ENCODE measurements around the gene HES2. TPM values are rescaled to one million over a fixed set of nuclear protein-coding genes. Genes with fewer than 3 reads are reported as not detected.

HES2 gene
- not detected for polyA plus RNA-seq

GRCh38 chr1:6419804-6420453 is at the start of gene HES2:
HES2 (minus strand) TSS chr1:6419919; CDS start chr1:6419820, 99 bp downstream.
- Mint-ChIP-seq H3K9me3 (no peaks in the 10 kb centered on the region), H3K27ac (no peak within 1 kb of the TSS), H3K4me3 (peak within 1 kb of the TSS in 3 of 4 donors; percentile 17 to 84 (median 50)), H3K27me3 (peaks cover 61% of the 10 kb centered on the region), H3K4me1 (peaks cover 1 to 8% (median 4%) of the 10 kb centered on the region in 3 donors), H3K36me3 (no peaks in the 10 kb centered on the region)

GRCh38 chr1:6468729-6469461 is 49.2 kb upstream of the HES2 start:
- Mint-ChIP-seq H3K27me3 (peaks cover 6% of the 10 kb centered on the region), H3K4me3 (no peak overlapping the region), H3K4me1 (no peaks in the 10 kb centered on the region), H3K27ac (no peak overlapping the region), H3K36me3 (no peaks in the 10 kb centered on the region), H3K9me3 (no peaks in the 10 kb centered on the region)

- H3K4me1 Mint-ChIP-seq, result peaks cover 0 to 1% (median 0%) of the 10 kb centered on the region in 3 donors
- peaks cover 7% of the 10 kb centered on the region for H3K27me3 Mint-ChIP-seq
- no peaks in the 10 kb centered on the region for H3K9me3 Mint-ChIP-seq
- H3K36me3 Mint-ChIP-seq, result no peaks in the 10 kb centered on the region
- H3K27ac Mint-ChIP-seq, result no peak overlapping the region
- peak overlapping the region in 1 of 4 donors; percentile 75 for H3K4me3 Mint-ChIP-seq
Observed at GRCh38 chr1:6467744-6468688, 48.3 kb upstream of the HES2 start.

DNA sequence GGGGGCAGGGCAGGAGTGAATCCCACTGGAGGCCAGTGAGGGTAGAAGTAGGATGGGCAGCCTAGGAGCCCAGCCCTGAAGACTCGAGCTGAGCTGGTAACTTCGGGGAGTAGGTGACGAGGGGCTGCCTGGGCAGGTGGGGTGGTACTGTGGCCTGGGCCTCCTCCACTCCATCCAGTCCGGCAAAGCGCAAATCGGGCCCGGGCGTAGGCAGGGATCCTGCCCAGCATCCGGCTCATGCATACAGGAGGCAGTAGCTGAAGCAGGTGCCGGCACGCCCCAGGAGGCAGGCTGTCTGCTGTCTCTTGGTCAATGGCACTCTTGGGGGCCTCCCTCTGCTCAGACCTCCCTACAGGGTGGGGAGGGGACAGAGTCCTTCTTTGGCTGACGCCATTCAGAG is 47.5 kb upstream of the HES2 start:
- Mint-ChIP-seq H3K27me3 (peaks cover 10% of the 10 kb centered on the region), H3K27ac (no peak overlapping the region), H3K9me3 (no peaks in the 10 kb centered on the region), H3K36me3 (peaks cover 3% of the 10 kb centered on the region), H3K4me3 (no peak overlapping the region), H3K4me1 (peaks cover 1 to 3% (median 2%) of the 10 kb centered on the region in 3 donors)

GRCh38 chr1:6466751-6467150 is 47.0 kb upstream of the HES2 start:
- Mint-ChIP-seq H3K4me3 (peak overlapping the region in 1 of 4 donors; percentile 54), H3K27ac (no peak overlapping the region)

DNA sequence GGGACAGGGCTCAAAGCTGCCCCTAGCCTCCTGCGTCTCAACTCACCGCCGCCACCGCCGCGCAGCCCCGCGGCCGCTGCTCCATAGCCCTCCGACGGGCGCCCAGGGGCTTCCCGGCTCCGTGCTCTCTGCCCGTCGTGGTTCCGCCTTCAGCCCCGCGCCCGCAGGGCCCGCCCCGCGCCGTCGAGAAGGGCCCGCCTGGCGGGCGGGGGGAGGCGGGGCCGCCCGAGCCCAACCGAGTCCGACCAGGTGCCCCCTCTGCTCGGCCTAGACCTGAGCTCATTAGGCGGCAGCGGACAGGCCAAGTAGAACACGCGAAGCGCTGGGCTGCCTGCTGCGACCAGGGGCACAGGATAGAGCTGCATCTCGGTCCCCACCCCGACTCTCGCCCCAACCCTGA is 46.3 kb upstream of the HES2 start, which contains the start of gene TNFRSF25:
TSS of gene TNFRSF25 (minus strand) at position 151 of the 400 bp plus-strand sequence. CDS start at position 85, 66 bp downstream.
- H3K4me3 Mint-ChIP-seq, result peak within 1 kb of the TSS in 3 of 4 donors; percentile 58 to 84 (median 65)
- H3K27ac Mint-ChIP-seq, result no peak within 1 kb of the TSS
- no peaks in the 10 kb centered on the region for H3K9me3 Mint-ChIP-seq
- H3K36me3 Mint-ChIP-seq, result peaks cover 3% of the 10 kb centered on the region
- H3K27me3 Mint-ChIP-seq, result peaks cover 13% of the 10 kb centered on the region
- H3K4me1 Mint-ChIP-seq, result peaks cover 2 to 4% (median 3%) of the 10 kb centered on the region in 3 donors

More at GRCh38 chr1:6466751-6467150, 47.0 kb upstream of the HES2 start:
- H3K36me3 Mint-ChIP-seq, result peaks cover 3% of the 10 kb centered on the region
- no peaks in the 10 kb centered on the region for H3K9me3 Mint-ChIP-seq
- H3K4me1 Mint-ChIP-seq, result peaks cover 2 to 4% (median 3%) of the 10 kb centered on the region in 3 donors
- H3K27me3 Mint-ChIP-seq, result peaks cover 11% of the 10 kb centered on the region

DNA sequence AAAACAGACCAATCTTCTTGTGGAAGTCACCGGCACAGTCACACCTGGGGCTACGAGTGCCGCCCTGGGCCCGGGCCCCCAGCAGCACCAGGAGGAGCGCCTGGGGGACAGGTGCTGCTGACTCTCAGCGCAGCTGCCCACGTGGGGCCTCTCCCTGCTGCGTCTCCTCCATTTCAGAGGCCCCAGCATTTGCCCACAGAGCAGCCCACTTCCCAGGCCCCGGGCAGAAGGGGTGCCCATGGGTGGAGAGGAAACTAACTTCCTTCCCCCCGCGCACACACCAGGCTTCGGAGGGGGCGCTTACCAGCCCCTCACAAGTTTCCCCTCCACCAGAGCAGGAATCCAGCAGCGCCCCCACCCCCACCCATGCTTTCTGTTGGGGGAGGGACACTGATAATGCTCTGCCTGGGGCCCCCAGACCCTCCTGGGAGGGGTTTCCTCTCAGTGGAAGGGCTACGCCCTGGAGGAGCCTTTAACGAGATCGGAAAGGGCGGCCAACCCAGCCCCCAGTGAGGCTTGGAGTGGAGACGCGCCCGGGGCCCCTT is 45.8 kb upstream of the HES2 start:
- H3K4me1 Mint-ChIP-seq, result peaks cover 3 to 6% (median 5%) of the 10 kb centered on the region in 3 donors

GRCh38 chr1:6464915-6465314 is 45.2 kb upstream of the HES2 start:
- Mint-ChIP-seq H3K4me3 (peak overlapping the region in 1 of 4 donors; percentile 65), H3K27ac (peak overlapping the region in 1 of 3 donors; percentile 67), H3K4me1 (peaks cover 8 to 13% (median 9%) of the 10 kb centered on the region in 3 donors)

More for the DNA sequence above, 45.8 kb upstream of the HES2 start:
- no peak overlapping the region for H3K27ac Mint-ChIP-seq
- peaks cover 3% of the 10 kb centered on the region for H3K36me3 Mint-ChIP-seq
- no peaks in the 10 kb centered on the region for H3K9me3 Mint-ChIP-seq
- H3K27me3 Mint-ChIP-seq, result peaks cover 18% of the 10 kb centered on the region
- peak overlapping the region in 3 of 4 donors; percentile 58 to 84 (median 65) for H3K4me3 Mint-ChIP-seq

GRCh38 chr1:6464514-6464836 is 44.8 kb upstream of the HES2 start:
- H3K36me3 Mint-ChIP-seq, result peaks cover 3% of the 10 kb centered on the region
- H3K27me3 Mint-ChIP-seq, result peaks cover 23% of the 10 kb centered on the region
- peak overlapping the region in 1 of 4 donors; percentile 55 for H3K4me3 Mint-ChIP-seq
- peaks cover 8 to 13% (median 9%) of the 10 kb centered on the region in 3 donors for H3K4me1 Mint-ChIP-seq
- H3K27ac Mint-ChIP-seq, result peak overlapping the region in 1 of 3 donors; percentile 67
- H3K9me3 Mint-ChIP-seq, result no peaks in the 10 kb centered on the region

More at GRCh38 chr1:6464915-6465314, 45.2 kb upstream of the HES2 start:
- H3K36me3 Mint-ChIP-seq, result peaks cover 3% of the 10 kb centered on the region
- no peaks in the 10 kb centered on the region for H3K9me3 Mint-ChIP-seq
- H3K27me3 Mint-ChIP-seq, result peaks cover 21% of the 10 kb centered on the region

GRCh38 chr1:6463120-6463412 is 43.3 kb upstream of the HES2 start:
- Mint-ChIP-seq H3K4me3 (no peak overlapping the region), H3K9me3 (no peaks in the 10 kb centered on the region), H3K4me1 (peaks cover 8 to 13% (median 9%) of the 10 kb centered on the region in 3 donors), H3K36me3 (peaks cover 3% of the 10 kb centered on the region), H3K27me3 (peaks cover 24% of the 10 kb centered on the region), H3K27ac (no peak overlapping the region)

DNA sequence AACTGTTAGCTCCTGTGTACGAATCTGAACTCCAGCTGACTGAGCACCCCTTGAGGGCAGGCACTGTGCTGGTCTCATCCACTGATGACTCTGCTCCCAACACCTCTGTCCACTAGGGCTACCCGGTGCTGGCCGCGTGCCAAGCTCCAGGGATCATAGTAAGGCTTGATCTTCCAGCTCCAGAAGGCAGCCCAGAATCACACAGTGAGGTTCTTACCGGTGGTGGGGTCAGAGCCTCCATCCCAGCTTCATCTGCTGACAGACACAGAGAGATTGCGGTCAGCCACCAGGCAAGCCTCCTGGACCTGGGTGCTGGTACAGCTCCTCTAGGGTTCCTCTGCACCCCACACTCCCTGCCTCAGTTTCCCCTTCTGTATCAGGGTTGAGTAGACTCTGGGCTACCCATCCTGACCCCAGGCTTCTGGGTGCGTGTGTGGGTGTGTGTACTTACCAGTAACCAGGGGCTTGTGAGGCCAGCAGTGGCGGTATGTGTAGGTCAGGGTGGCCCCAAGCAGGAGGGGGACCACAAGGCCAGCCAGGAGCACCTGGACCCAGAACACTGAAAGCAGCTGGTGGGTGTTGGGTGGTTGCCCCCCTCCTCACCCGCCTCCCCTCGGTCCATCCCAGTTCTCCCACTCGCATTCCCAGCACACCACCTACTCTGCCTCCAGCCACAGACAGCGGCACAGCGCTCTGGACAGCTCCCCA is 42.8 kb upstream of the HES2 start:
- peak overlapping the region in 1 of 3 donors; percentile 89 for H3K27ac Mint-ChIP-seq
- peaks cover 24% of the 10 kb centered on the region for H3K27me3 Mint-ChIP-seq
- H3K4me1 Mint-ChIP-seq, result peaks cover 8 to 13% (median 9%) of the 10 kb centered on the region in 3 donors
- peaks cover 3% of the 10 kb centered on the region for H3K36me3 Mint-ChIP-seq
- H3K4me3 Mint-ChIP-seq, result peak overlapping the region in 3 of 4 donors; percentile 55 to 74 (median 63)
- H3K9me3 Mint-ChIP-seq, result no peaks in the 10 kb centered on the region

DNA sequence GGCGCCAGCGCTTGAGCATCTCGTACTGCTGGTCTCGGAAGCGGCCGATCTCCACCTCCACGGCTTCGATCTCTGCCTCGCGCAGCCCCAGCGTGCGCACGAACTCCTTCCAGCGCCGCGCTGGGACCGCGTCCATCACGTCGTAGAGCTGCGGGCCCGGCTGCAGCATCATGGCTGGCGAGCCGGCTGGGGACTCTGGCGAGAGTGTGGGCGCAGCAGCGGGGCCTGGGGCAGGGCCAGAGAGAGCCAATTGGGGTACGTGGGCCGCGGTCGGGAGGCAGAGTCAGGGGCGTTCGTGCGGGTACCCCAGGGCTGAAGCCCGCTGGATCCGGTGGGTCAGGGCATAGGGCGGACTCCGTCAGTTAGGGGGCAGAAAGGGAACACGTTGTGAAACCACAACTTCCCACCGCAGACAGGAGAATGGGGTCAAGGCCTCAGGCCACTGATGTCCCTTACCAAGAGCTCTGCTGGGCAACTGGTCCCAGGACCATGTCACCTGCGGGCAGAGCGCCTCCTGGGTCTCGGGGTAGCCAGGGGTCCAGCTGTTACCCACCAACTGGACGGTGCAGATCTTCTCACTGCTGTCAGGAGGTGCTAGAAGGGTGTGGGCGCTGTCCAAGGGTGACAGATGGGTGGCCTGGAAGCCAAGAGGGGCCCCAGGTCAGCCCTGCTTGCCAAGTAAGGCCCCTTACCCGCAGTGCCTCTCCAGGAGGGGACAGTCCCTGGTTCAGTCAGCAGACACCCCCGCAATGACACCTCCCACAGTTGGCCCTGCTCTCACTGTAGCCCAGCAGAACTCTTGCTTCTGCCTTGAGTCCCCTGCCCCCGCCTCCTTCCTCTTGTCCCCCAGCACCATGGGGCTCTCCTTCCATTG is 42.1 kb upstream of the HES2 start:
- Mint-ChIP-seq H3K36me3 (peaks cover 3% of the 10 kb centered on the region), H3K4me3 (peak overlapping the region in 3 of 4 donors; percentile 55 to 74 (median 63)), H3K27me3 (peaks cover 28% of the 10 kb centered on the region), H3K4me1 (peaks cover 8 to 13% (median 9%) of the 10 kb centered on the region in 3 donors), H3K27ac (peak overlapping the region in 1 of 3 donors; percentile 89), H3K9me3 (peaks cover 0 to 1% (median 0%) of the 10 kb centered on the region in 3 donors)

DNA sequence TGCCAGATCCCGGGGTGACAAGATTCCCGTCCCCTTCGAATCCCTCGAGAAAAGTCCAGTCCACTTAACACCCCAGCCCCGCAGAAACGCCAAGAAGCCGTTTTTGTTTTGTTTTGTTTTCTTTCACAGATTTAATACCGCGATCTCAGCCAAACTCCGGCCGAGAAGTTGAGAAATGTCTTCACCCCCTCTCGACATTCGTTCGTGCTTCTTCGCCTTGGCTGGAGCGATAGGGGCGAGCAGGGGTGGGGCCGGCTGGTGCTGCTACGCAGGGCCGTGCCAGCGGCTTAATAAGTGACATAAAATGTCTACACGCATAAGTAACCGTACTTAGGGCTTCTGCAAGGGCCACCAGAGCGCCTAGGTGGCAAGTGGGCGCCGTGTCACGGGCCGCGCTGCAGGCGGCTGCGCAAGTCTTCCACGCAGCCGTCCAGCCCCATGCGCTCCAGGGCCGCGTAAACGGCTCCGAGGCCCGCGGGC is 41.4 kb upstream of the HES2 start:
- H3K27ac Mint-ChIP-seq, result peak overlapping the region; percentile 75 to 84 (median 76)
- peaks cover 3% of the 10 kb centered on the region for H3K36me3 Mint-ChIP-seq
- peak overlapping the region; percentile 72 to 91 (median 82) for H3K4me3 Mint-ChIP-seq
- H3K27me3 Mint-ChIP-seq, result peaks cover 32% of the 10 kb centered on the region
- H3K4me1 Mint-ChIP-seq, result peaks cover 10 to 13% (median 11%) of the 10 kb centered on the region in 3 donors
- peaks cover 0 to 1% (median 0%) of the 10 kb centered on the region in 3 donors for H3K9me3 Mint-ChIP-seq

Data from IgD-negative memory B cell (primary cell).